RPMI8226 (cell line): ENCODE results near the gene IP6K2.
A peak's percentile ranks its signal among the peaks of the same experiment; 100 is the strongest.
"Not testable (repeated sequence)": the region's sequence is repeated elsewhere in the genome, so short reads cannot be mapped to it uniquely, and the experiment has no call there.

Source experiments
- DNase-seq: peaks from one replicate; pipeline ENCODE4 v3.0.0-alpha.2; 2015

IP6K2 gene

DNA sequence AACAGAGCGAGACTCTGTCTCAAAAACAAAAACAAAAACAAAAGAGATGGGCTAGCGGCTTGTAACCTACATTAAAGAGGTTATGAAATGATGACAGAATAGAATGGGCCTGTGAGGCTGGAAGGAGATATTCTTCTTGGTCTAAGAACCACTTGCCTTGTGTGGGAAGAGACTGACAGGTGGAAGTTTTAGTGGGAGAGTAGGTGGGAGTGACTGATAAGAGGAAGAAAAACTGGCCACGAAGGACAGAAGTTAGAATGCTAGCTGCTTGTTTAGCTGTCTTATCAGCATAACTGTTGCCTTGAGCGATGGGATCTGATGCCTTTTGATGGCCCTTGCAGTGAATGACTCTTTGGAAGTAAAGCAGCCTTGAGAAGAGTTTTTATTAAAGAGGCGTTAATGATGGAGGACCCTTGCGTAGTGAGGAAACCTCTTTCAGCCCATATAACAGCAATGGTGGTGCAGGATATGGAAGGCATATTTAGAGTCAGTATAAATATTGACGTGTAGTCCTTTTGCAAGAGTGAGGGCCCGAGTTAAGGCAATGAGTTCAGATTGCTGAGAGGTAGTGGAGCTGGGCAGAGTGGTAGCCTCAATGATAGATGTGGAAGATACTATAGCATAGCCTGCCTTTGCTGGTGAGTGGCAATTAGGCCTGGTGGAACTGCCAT, 8.3 kb upstream of the IP6K2 start:
- not testable (repeated sequence) for DNase-seq

DNA sequence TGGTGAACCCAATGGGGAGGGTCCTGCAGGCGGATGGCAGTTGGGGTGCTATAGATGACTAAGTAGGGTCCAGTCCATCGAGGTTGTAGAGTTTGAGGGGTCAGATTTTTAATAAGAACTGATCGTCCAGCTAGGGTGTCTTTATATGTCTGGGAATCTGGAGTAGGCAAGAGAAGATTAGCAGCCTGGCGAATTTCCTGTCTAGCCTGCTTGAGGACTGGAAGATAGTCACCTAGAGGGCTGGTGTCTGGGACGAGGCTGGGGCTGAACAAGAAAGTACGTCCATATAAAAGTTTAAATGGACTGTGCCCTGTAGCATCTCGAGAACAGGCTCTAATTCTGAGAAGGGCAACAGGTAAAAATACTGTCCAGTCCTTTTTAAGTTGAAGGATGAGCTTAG, 6.7 kb upstream of the IP6K2 start:
- DNase-seq, result no peak

DNA sequence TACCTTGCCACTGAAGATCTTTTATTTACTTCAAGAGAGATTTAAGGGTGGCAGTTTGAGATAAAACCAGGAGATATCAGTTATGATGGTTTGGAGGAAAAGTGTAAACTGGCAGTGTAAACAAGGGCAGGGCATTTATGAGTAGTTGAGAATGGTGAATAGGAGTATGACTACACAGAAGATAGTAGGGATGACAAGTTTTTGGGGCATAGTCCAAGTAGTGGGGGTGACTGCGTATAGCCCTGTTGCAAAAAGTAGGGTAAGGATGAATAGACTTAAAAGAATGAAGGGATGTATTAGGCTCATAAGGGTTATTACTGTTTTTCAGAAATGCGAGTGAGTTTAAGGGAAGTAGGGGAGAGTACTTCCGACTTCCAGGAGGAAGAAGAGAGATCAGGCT, 6.3 kb upstream of the IP6K2 start:
- not testable (repeated sequence) for DNase-seq

DNA sequence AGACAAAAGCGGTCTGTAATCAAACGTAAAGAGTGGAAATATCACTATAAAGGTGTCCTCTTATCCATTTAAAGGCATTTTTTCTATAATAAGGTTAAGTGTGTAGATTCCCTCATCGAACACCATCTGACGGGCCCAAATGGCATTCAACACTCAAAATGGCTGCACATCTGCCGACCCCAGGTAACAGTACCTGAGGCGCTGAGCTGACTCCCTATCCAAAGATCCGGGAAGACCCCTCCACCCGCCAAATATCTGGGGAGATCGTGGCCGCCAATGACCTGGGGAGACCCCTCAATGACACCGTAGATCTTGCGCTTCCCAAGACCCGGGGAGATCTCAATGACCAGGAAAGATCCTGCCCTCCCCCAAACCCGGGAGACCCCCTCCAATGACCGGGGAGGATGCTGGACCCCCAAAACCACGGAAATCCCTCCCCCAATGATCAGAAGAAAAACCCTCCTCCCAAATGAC, 476 bp downstream of the IP6K2 start:
- peak; percentile 47 for DNase-seq

DNA sequence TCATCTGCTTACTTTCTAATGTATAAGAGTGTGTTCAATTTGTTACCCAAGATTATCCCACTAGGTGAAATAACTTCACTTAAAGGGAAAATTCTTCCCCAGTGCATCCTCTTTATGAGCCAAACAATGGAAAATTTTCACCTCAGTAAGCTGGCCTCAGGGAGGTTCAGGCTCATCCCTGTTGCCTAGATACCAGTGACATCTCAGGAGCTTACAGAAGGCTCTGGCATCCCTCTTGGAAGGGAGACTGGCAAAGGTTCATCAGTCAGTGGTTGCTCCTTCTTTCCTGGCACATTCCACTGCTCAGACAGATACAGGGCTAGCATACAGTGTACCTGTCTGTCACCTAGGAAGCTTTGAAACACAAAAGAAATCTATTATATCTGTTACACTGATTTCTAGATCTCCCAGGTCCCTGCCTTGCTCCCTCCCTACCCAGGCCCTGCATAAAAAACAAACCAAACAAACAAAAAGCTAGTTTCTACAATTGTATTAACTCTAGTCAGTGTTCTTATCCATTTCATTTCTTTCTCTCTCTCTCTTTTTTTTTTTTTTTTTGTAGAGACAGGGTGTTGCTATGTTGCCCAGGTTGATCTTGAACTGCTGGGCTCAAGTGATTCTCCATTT, 1.7 kb downstream of the IP6K2 start:
- DNase-seq, result no peak

DNA sequence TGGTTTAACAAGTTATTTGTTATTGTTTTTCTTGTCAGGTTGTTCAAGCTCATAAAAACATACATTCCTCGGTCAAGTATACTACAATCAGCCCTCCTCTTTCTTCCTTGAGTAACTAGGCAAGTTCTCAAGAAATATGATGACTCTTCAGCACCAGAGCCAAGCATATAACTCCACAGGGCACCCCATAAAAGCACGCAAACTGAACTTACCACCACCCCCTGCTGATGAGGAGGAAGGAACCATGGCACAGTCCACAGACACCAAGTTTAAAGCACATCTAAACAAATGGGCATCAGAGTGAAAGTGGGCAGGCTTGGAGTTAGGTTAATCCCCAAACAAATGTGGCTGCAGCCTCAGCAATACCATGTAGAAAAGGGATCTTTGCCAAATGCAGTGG, 5.3 kb downstream of the IP6K2 start:
- no peak for DNase-seq

DNA sequence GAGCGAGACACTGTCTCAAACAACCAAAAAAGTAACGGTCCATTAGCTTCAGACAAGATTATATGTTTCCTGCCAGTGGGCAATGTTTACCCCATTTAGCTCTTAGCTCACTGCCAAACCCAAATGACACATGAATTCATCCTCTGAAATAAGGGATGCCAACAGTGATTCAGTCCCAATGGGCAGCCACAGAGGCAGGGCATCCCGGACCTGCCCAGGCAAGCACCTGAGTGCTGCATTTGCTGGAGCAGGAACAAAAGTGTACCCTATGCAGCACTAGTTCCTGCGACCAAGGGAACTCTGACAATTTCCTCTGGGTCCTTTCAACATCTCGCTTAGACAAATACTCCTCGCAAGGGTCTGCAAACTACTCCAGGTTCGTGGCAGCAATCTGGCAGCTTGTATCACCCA, 8.0 kb downstream of the IP6K2 start:
- no peak for DNase-seq

DNA sequence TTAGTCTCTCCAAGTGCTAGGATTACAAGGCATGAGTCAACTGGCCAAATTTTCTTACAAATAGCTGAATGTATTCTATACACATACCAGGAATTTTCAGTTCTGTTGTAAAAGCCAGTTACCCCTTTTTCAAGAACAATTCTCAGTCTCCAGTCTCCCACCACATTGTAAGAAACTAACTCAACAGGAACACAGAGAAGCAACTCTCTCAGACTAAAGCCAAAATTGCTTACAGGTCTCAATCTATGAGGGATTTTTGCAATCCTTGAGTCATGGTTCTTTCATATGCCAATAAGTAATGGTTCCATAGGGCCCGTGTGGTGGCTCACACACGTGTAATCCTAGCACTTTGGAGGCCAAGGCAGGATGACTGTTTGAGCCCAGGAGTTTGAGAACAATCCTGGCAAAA, 8.5 kb downstream of the IP6K2 start:
- DNase-seq, result no peak

DNA sequence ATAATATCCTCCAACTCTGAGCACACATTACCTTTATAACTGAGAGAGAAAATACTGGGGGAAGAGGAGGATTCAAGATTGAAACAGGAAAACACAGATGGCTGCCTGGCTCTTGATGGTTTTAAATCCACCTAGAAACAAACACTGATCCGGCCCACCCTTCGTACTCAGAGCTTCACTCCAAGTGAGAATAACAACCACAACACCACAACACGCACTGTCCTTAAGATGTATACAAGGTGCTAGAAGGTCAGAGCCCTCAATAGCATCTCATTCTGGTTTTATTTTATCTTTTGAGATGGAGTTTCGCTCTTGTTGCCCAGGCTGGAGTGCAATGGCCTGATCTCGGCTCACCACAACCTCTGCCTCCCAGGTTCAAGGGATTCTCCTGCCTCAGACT, 9.9 kb downstream of the IP6K2 start:
- DNase-seq, result no peak

DNA sequence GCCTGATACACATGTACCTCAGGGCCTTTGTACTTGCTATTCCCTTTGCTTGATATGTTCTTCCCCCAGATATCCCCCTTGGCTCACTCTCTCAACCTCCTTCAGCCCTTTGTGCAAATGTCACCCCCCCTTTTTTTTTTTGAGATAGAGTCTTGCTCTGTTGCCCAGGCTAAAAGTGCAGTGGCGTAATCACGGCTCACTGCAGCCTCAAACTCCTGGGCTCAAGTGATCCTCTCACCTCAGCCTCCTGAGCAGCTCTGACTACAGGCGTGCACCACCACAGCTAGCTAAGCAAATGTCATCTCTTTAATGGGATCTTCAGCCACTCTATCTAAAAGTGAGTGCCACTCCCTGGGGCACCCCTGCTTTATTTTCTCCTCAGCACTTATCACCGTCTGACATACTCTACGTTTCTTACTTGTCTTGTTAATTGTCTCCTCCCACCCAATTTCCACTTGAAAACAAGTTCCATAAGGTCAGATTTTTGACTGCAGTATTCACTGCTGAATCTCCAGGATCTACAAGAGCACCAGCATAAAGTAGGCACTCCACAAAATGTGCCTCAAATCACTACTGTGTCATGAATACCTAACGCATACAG, 14.6 kb downstream of the IP6K2 start:
- DNase-seq, result no peak

DNA sequence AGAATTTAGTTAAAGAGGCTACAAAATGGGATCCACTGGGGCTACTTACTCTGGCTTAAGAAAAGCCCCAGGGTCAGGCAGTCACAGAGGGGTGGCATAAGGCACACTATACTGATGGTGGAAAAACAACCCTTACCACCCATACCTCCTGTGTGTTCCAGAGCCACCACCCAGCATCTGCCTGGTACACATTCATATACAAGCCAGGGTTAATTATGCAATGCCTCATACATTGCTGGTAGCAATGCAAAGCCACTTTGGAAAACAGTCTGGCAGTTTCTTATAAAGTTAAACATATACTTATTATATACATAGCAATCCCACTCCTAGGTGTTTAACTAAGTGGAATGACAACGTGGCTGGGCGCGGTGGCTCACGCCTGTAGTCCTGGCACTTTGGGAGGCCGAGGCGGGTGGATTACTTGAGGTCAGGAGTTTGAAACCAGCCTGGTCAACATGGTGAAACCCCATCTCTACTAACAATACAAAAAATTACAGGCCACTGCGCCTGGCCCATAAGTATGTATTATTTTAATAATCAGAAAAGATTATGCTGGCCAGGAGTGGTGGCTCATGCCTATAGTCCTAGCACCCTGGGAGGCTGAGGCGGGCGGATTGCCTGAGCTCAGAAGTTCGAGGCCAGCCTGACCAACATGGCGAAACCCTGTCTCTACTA, 16.2 kb downstream of the IP6K2 start:
- DNase-seq, result no peak

DNA sequence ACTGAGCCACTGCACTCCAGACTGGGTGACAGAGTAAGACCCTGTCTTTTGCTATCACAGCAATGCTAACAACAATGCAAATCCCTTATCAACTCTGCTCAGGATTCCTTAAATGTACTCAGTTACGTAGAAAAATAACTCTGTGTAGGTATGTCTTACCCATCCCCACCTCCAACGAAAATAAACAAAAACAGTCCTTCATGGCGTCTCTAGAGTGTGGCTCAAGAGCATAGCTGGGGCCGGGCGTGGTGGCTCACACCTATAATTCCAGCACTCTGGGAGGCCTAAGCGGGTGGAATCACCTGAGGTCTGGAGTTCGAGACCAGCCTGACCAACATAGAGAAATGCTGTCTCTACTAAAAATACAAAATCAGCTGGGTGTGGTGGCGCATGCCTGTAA, 18.1 kb downstream of the IP6K2 start:
- no peak for DNase-seq

DNA sequence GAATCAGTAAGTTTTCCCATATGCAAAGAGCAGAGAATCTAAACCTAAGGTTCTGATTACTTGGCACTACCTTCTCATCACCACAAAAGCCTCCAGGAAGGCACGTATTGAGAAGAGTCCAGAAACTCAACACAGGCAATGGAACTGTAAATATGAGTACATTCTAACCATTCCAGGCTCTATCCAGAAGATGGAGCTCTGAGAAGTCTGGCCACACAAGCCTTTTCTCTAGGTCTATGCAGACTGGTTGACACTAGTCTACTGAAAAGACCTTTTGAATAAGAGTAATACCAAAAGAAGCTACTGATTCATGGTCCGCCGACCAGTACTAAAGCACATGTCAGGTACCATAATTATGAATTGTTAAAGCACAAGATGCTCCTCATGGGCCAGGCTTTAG, 19.1 kb downstream of the IP6K2 start:
- DNase-seq, result no peak

DNA sequence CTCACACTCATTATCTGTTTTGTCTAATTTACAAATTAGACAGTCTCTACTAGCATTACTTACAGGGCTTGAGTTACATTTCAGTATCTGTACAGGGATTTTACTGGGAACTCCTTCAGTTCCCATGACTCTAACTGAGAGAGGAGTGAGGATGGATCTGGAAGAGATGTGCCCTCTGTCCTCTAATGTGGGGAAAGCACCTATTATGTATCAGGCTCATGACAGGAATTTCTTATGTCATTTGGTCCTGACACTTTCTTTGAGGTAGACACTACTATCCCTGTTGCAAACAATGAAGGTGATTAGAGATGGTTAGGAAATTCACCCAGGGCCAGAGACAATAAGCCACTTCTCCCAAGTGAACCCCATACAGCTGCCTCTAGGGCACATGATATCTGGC, 20.4 kb downstream of the IP6K2 start:
- DNase-seq, result no peak

DNA sequence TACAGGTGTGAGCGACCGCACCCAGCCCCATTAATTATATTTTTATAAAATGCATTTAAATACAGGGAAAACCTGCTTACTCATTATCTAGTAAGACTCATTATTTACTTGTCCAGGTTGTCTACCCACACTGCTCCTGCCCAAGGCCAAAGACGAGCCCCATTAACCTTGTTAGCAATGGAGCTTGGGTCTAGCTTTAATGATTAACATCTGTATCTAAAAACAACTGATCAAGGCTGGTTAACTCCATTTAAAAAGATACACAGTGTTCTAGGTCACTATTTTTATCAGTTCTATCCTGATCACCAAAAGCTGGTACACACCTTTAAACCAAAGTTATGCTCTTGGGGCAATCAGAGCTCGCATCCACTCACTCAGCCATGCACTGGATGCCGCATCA, 20.9 kb downstream of the IP6K2 start:
- DNase-seq, result no peak

DNA sequence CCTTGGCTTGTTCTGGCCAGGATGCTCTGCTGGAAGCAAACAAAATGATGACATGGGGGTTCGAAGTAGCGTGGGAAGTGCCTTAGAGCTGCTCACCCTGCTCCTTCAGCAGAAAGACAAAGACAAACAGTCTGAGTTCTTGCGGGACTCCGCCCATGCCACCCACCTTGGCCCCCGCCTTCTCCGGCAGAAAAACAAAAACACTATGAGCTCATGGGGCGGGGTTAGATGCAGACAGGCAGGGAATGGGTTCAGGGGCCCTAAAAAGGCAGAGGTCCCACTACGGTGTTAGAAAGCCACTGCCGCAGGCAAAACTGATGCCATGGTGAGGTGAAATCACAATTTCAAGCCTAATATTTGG, 21.6 kb downstream of the IP6K2 start:
- no peak for DNase-seq

DNA sequence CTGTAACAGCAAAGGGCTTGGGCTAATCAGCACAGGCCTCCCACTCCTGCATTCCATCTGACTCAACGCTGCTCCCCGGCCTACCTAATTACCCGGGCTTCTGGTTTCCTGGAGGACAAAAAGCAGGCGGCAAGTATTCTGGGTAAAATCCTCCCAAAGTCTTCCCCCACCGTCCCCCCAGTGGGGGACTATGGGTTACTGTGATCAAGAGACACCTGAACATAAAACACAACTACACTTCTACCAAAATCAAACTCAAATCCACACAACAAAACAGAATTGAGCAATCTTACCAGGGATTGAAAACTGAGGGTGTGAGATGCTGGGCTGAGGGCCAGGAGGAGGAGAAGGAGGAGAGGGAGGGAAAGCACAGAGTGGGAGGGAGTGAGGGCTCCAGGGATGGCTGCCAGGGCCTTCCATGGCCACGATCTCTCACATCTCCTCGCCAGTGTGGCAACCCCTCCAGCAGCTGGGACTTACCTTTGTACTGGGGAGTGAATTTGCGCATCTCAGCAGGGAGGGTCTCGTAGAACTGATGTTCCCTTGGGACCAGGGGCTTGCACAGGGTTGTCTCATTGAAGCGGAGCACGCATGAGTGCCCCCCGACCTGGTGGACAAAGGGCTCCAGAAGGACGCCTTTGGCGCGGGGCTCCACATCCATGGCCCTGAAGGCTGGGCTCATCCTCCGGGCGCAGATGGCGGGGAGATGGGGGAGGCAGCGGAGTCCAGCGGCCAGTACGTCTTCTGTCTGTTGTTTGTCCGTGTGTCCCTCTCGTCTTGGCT, 22.2 kb downstream of the IP6K2 start:
- DNase-seq, result no peak

DNA sequence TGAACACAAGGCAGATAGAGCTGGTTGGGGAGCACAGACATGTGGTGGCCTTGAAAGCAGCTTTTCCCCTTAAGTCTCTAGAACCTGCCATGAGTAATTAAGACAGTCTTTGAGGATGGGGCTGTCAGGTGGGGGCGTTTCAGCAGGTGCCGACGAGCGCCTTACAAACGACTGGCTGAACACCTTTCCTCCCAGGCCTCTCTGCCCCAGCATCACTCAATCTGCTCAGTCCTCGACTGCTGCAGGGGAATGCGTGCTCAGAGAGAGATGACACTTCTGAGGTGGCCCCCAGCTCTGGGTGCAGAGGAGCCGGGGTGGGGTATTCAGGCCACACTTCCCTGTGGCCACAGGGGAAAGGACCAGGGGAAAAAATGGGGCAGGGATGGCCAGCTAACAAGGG, 23.2 kb downstream of the IP6K2 start:
- no peak for DNase-seq

DNA sequence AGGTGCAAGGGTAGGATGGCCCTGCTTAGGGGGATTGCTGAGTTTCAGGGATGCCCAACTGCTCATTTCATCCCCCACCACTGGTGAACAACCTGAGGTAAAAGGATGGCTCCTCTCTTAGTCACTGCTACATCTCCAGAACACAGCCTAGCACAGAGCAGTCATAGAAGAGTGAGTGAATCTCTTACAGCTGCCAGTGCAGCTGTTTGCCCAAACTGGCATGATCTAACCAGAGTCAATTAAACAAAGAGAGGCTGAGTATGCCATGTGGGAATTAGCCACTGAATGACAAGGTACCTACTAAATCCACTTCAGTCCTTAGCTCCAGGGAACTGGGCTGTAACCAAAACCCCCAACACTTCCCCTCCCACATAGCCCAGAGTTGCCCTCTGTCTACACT, 24.5 kb downstream of the IP6K2 start:
- no peak for DNase-seq

DNA sequence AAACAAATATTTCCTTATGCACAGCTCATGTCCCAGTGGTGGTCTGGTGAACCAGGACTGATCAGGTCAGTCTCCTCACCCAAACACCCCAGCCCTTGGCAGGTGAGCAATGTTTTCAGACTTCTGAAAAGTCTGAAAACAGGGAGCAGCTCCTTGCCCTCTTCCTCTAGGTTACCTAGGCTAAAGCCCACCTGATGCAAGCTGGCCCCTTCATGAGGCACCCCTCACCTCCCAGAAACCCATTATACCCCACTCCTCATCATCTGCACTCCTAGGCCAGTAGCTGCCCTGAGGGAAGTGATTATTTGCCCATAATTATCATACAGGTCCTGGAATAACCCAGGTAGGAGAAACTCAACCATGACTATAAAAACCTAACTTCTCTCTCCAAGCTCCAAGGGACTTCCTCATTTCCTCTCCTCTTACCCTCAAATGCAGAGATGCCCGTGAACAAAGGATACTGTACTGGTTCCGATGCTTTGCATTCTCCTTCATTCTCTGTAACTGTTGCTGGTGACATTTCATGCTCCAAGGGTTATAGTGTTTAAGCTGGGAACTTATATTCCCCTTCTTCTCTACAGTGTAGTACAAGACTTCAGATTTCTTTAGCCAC, 26.1 kb downstream of the IP6K2 start:
- DNase-seq, result no peak

DNA sequence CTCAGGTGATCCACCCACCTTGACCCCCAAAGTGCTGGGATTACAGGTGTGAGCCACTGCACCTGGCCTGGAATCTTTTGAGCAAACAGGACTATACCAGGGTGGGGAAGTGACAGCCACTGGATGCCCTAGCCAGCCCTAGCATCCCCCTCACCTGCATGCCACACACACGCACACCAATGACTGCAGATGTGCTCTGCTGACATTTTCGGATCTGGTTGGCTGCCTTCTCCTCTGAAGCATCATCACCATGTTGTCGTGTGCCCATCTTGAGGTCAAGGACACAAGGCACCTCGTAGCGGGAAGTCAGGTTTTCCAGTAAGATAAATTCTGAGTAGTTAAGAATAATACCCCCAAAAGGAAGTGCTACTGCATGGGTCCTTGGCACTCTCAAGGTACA, 27.6 kb downstream of the IP6K2 start:
- no peak for DNase-seq

DNA sequence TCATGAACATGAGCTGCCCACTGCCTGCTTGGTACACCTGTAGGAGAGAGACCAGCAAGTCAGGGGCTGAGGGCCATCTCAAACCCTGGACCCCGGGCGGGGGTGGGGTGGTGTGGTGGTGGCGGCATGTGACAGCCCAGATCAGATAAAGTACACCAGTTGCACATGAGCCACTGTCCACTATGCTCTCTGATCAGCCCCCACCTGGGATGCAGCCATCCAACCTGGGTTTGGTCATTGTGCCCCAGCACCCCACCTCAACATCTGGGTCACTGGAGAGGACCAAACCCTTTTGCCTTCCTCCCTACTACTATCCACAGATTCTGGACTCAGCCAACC, 28.3 kb downstream of the IP6K2 start:
- DNase-seq, result no peak
